A549 treated with CORT108297 at 1 μM for 4 hours (cell line): ENCODE results near the gene ELAC1. TPM values are rescaled to one million over a fixed set of nuclear protein-coding genes. Genes with fewer than 3 reads are reported as not detected.

Experiments
- total RNA-seq: library from RNA; stranded (reverse); fragments of 200-300 nt; extraction: Qiagen RNA extraction; gene quantifications from 5 replicates; pipeline ENCODE4 v1.2.3, GENCODE V29; 2022

The ELAC1 gene
- total RNA-seq = 4.3 to 5.0 TPM (median 4.8 TPM) in 5 replicates

GRCh38 chr18:50967714-50968661, at the start of gene ELAC1:
TSS of gene ELAC1 (plus strand) at chr18:50968040. CDS start at chr18:50974405, 6,365 bp downstream.

GRCh38 chr18:51029694-51030536, 62.1 kb downstream of the ELAC1 start, which contains the start of gene SMAD4:
TSS of gene SMAD4 (plus strand) at chr18:51030213. CDS start at chr18:51047047, 16,834 bp downstream.

Other genes starting within 250 kb of the ELAC1 start
- gene MRO, start 148.0 kb upstream of the ELAC1 start, total RNA-seq = 0.05 to 0.10 TPM (median 0.08 TPM) in 5 replicates
- 33.0 to 42.7 TPM (median 36.0 TPM) in 5 replicates for gene ME2, start 88.9 kb upstream of the ELAC1 start, total RNA-seq
- 42.7 to 59.7 TPM (median 57.0 TPM) in 5 replicates for gene SMAD4, start 62.2 kb downstream of the ELAC1 start, total RNA-seq
- 17.3 to 20.8 TPM (median 18.8 TPM) in 5 replicates for gene MEX3C, start 229.6 kb downstream of the ELAC1 start, total RNA-seq